ENCODE results near the gene YDJC. TPM values are rescaled to one million over a fixed set of nuclear protein-coding genes. Genes with fewer than 3 reads are reported as not detected.
"Not testable (repeated sequence)": the region's sequence is repeated elsewhere in the genome, so short reads cannot be mapped to it uniquely, and the experiment has no call there.

Gene YDJC
- total and polyA plus RNA-seq, 2 donors (not counting 1 experiment from before 2014, with no cell fraction given), result 4.7 to 10.4 TPM

GRCh38 chr22:21646608-21647590 lies 17.1 kb upstream of the YDJC start:
- Histone ChIP-seq H2AFZ (ENCODE audit: low read length) (no peak overlapping the region), H3K4me1 (ENCODE audit: control insufficient read depth, extremely low read depth, insufficient read depth, low read length) (no peaks in the 10 kb centered on the region), H3K79me2 (ENCODE audit: control insufficient read depth, insufficient read depth, low read length) (peaks cover 5% of the 10 kb centered on the region), H3K27ac (ENCODE audit: insufficient read depth, low read length) (no peak overlapping the region), H3K4me3 (replicated peaks in 1 of 4; ENCODE audit: control extremely low read depth in 1 of 4, insufficient read depth in 1 of 4, low read depth in 3 of 4, low read length in 4 of 4) (no peak overlapping the region), H3K9me3 (ENCODE audit: control insufficient read depth, insufficient read depth, low read depth, low read length) (no peaks in the 10 kb centered on the region), H3K27me3 (ENCODE audit: control insufficient read depth, insufficient read depth, low read length) (no peaks in the 10 kb centered on the region), H3K36me3 (ENCODE audit: control insufficient read depth, insufficient read depth, low read length) (peaks cover 12% of the 10 kb centered on the region), H3K9ac (ENCODE audit: insufficient read depth, low read length) (no peak overlapping the region), H4K20me1 (ENCODE audit: control insufficient read depth, extremely low read depth, insufficient read depth, low read length) (no peaks in the 10 kb centered on the region), H3K4me2 (ENCODE audit: extremely low read depth, insufficient read depth, low read length) (no peak overlapping the region)
- peak; percentile 55 to 84 for DNase-seq (ENCODE audit: low read depth in 2 of 2)
- no peak for TF ChIP-seq EZH2 (IDR thresholded peaks at IDR 0.05; ENCODE audit: low read length, missing control alignments)
- peak; percentile 91 to 94 for TF ChIP-seq CTCF (conservative IDR thresholded peaks at IDR 0.05 in 1 of 2, IDR thresholded peaks at IDR 0.05 in 1 of 2; ENCODE audit: low read depth in 1 of 2, low read length in 2 of 2)

DNA sequence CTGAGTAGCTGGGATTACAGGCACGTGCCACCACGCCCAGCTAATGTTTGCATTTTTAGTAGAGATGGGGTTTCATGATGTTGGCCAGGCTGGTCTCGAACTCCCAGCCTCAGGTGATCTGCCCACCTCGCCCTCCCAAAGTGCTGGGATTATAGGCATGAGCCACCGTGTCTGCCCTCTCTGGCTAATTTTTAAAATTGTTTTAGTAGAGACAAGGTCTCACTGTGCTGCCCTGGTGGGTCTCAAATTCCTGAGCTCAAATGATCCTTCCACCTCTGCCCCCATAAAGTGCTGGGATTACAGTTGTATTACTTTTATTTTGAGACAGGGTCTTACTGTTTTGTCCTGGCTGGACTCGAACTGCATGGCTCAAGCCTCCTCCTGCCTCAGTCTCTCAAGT lies 15.7 kb upstream of the YDJC start:
- not testable (repeated sequence) for H4K20me1 ChIP-seq (ENCODE audit: control insufficient read depth, extremely low read depth, insufficient read depth, low read length); H3K27ac ChIP-seq (ENCODE audit: insufficient read depth, low read length); H3K9me3 ChIP-seq (ENCODE audit: control insufficient read depth, insufficient read depth, low read depth, low read length); H3K4me1 ChIP-seq (ENCODE audit: control insufficient read depth, extremely low read depth, insufficient read depth, low read length); H3K4me2 ChIP-seq (ENCODE audit: extremely low read depth, insufficient read depth, low read length); H3K79me2 ChIP-seq (ENCODE audit: control insufficient read depth, insufficient read depth, low read length); DNase-seq (ENCODE audit: low read depth in 2 of 2); H2AFZ ChIP-seq (ENCODE audit: low read length); H3K4me3 ChIP-seq (replicated peaks in 1 of 4; ENCODE audit: control extremely low read depth in 1 of 4, insufficient read depth in 1 of 4, low read depth in 3 of 4, low read length in 4 of 4); H3K27me3 ChIP-seq (ENCODE audit: control insufficient read depth, insufficient read depth, low read length); H3K9ac ChIP-seq (ENCODE audit: insufficient read depth, low read length)
- peaks cover 12% of the 10 kb centered on the region for H3K36me3 ChIP-seq (ENCODE audit: control insufficient read depth, insufficient read depth, low read length)

DNA sequence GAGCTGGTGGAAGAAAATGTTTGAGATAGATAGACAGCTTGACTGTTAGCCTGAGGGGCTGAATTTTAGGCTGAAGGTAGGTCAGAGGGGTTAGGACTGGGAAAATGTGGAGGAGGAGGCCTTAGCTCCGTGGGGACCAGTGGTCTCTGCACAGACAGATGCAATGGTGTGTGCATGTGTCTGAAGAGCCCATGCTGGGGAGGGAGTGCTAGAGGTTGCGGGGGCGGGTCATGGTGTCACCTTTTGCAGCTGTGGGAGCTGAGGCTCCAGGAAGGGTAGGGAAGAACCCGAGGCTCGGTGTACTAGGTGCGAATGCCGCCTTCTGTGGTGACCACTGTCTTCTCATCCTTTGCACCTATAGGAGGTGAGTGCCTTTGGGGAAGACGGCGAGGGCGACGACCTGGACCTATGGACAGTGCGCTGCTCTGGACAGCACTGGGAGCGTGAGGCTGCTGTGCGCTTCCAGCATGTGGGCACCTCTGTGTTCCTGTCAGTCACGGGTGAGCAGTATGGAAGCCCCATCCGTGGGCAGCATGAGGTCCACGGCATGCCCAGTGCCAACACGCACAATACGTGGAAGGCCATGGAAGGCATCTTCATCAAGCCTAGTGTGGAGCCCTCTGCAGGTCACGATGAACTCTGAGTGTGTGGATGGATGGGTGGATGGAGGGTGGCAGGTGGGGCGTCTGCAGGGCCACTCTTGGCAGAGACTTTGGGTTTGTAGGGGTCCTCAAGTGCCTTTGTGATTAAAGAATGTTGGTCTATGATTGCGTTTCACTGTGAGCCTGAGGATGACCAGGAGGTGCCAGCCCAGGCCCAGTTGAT lies 13.9 kb upstream of the YDJC start:
- H3K27me3 ChIP-seq (ENCODE audit: control insufficient read depth, insufficient read depth, low read length), result no peaks in the 10 kb centered on the region
- no peak overlapping the region for H3K9ac ChIP-seq (ENCODE audit: insufficient read depth, low read length)
- H3K4me1 ChIP-seq (ENCODE audit: control insufficient read depth, extremely low read depth, insufficient read depth, low read length), result peaks cover 6% of the 10 kb centered on the region
- DNase-seq (ENCODE audit: low read depth in 2 of 2), result no peak
- H3K27ac ChIP-seq (ENCODE audit: insufficient read depth, low read length), result no peak overlapping the region
- no peaks in the 10 kb centered on the region for H4K20me1 ChIP-seq (ENCODE audit: control insufficient read depth, extremely low read depth, insufficient read depth, low read length)
- peak overlapping the region in 3 of 4 experiments; percentile 64 to 89 (median 77) for H3K4me3 ChIP-seq (replicated peaks in 1 of 4; ENCODE audit: control extremely low read depth in 1 of 4, insufficient read depth in 1 of 4, low read depth in 3 of 4, low read length in 4 of 4)
- H3K79me2 ChIP-seq (ENCODE audit: control insufficient read depth, insufficient read depth, low read length), result peaks cover 5% of the 10 kb centered on the region
- peak overlapping the region; percentile 84 for H3K4me2 ChIP-seq (ENCODE audit: extremely low read depth, insufficient read depth, low read length)
- peaks cover 9% of the 10 kb centered on the region for H3K36me3 ChIP-seq (ENCODE audit: control insufficient read depth, insufficient read depth, low read length)
- H3K9me3 ChIP-seq (ENCODE audit: control insufficient read depth, insufficient read depth, low read depth, low read length), result no peaks in the 10 kb centered on the region
- TF ChIP-seq EZH2 (IDR thresholded peaks at IDR 0.05; ENCODE audit: low read length, missing control alignments) (no peak), CTCF (conservative IDR thresholded peaks at IDR 0.05 in 1 of 2, IDR thresholded peaks at IDR 0.05 in 1 of 2; ENCODE audit: low read depth in 1 of 2, low read length in 2 of 2) (no peak)
- H2AFZ ChIP-seq (ENCODE audit: low read length), result no peak overlapping the region

All from fibroblast of lung (primary cell).